Left hindlimb (tissue), 1 donor: ENCODE results near the gene MAN1B1.
"Not testable (repeated sequence)": the region's sequence is repeated elsewhere in the genome, so short reads cannot be mapped to it uniquely, and the experiment has no call there.

Experiments
- DNase-seq: peaks from one replicate; pipeline ENCODE4 v3.0.0-alpha.2; 2018

Gene MAN1B1

DNA sequence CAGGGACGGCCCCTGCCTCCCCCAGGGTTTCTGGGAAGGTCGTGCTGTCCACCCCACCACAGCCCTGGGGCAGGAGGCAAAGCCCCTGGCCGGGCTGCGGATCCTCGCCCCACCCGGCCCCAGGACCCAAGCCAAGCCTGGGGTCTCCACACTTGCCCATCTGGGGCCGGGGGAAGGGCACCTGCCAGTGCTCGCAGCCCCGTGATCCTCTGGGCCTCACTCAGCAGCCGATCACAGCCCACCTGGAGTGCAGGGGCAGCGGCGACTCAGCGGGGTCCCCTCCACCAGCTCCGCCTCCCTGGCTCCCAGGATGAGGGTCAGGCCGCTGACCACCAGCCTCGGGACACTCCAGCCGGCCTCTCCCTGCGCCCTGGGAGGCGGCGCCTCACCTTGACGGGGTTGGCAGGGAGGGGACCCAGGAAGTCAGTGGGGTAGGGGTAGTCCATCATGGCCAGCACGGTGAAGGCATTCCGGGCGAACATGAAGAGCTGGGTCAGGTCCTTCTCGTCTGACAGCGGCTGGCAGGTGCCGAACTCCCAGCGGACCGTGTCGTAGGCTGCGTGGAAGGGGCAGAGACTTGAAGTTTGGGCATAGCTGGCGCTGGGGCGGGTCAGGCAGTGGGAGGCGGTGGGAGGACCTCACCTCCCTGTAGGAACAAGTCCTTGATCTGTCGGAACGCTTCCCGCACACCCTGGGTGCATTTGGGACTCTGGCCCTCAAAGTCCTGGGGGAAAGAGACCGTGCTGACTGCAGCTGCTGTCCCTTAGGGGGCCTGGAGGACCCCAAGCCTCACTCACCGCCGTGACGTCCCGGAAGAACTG, 26.0 kb downstream of the MAN1B1 start:
- DNase-seq = no peak

DNA sequence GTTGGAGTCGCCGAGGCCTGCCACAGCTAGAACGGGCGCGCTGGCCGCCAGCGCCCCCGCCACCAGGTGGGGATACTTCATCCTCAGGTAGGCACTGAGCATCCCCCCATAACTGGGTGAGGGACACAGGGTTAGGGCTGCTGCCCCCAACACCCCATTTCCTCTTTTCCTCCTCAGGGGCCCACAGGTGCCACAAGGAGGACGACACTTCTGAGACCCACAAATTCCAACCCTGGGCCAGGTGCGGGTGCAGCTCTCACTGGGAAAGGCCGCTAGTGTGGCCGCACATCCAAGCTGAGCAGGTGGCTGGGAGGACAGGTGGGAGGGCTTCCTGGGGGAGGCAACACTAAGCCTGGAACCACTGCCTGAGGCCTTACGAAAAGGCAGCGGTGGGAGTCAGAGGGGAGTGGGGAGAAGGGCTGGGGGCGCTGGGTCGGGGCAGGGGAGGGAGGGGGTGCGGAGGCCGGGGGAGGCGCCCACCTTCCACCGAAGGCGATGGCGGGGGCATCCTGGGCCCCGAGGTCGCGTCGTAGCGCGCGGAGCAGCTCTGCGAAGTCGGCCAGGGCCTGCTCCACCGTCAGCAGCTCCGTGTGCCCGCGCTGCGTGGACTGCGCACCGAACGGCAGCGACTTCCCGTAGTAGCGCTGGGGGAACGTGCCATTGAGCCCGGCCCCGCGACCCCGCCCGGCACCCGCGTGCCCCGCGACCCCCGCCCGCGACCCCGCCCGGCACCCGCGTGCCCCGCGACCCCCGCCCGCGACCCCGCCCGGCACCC, 26.8 kb downstream of the MAN1B1 start:
- no peak for DNase-seq

DNA sequence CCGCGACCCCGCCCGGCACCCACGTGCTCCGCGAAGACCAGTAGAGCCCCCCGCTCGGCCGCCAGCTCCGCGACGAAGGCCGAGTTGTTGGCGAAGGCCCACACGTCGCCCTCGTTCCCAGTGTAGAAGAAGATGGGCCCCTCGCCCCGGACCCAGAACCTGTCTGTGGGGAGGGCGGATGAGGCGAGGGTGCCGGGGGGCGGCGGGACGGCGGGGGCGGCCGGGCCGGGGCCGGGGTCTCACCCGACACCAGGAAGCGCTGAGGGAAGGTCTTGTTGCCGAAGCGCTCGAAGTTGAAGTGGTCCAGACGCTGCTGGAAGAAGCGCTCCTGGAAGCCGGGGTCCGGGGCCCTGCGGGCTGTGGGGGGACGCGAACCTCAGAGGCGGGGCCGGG, 27.4 kb downstream of the MAN1B1 start:
- no peak for DNase-seq

GRCh38 chr9:137114613-137115393, 28.0 kb downstream of the MAN1B1 start, which contains the start of gene DPP7:
TSS of gene DPP7 (minus strand) at chr9:137114733. CDS start at chr9:137114713, 20 bp downstream.
- peak; percentile 62 for DNase-seq

DNA sequence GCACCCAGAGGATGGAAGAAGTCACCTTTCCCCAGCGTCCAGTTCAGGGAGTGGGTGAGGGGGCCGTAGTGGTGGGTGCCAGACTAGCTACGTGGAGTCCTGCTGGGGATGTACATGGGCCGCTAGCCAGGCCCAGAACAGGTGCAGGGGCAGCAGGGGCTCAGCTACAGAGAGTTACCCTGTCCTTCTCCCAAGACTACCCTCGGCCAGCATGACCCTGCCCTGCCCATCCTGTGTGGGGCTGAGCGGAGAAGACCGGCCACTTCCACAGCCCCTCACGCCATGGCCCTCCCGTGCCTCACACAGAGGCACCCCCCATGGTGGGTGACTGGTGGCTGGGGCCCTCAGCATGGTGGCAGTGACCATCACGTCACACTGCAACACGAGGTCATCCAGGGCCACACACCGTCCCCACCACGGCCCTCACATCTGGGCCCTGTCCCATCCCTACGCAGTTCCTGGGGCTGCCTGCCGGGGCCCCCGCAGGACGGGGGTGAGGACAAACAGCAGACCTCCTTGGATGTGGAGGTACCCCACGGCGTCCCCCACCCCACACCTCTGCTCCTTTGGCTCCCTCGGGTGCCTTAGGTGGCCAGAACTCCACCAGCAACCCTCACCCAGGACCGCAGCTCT, 28.7 kb downstream of the MAN1B1 start:
- DNase-seq = no peak

- DNase-seq = no peak
Measured at GRCh38 chr9:137116027-137116507, 29.3 kb downstream of the MAN1B1 start.

DNA sequence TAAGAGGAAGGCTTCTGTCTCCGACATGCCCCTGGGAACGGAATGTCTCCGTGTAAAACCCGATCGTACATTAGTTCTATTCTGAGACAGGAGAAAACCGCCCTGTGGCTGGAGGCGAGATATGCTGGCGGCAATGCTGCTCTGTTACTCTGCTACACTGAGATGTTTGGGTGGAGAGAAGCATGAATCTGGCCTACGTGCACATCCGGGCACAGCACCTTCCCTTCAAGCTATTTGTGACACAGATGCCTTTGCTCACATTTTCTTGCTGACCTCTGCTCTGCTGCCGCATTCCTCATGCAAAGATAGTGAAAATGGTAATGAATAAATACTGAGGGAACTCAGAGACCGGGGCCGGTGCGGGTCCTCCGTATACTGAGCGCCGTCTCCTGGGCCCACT, 29.9 kb downstream of the MAN1B1 start:
- DNase-seq = no peak

GRCh38 chr9:137117269-137117731, 30.5 kb downstream of the MAN1B1 start:
- no peak for DNase-seq

- DNase-seq = not testable (repeated sequence)
Measured at GRCh38 chr9:137118092-137118603, 31.4 kb downstream of the MAN1B1 start.

DNA sequence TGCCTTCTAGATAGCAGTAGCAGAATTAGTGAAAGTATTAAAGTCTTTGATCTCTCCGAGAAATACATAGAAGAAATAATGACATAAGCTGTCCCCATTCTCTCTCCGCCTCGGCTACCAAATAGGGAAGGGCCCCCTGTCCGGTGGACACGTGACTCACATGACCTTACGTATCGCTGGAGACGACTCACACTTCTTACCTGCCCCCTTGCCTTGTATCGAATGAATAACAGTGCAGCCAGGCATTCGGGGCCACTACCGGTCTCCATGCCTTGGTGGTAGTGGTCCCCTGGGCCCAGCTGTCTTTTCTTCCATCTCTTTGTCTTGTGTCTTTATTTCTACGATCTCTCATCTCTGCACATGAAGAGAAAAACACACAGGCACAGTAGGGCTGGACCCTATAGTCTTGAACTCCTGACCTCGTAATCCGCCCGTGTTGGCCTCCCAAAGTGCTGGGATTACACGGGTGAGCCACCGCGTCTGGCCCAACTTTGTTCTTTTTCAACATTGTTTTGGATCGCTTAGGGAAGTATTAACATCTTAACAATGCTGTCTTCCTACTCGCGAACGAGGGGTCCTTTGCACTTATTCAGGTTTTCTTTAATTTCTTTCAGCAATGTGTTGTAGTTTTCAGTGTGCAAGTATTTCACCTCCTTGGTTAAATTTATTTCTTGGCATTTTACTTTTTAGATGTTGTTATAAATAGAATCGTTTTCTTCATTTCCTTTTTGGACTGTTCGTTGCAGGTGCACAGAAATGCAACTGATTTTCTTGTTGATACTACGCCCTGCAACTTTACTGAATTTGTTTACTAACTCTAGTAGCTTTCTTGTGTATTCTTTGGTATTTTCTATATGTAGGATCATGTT, 35.4 kb downstream of the MAN1B1 start:
- peak; percentile 2 for DNase-seq

GRCh38 chr9:137122796-137123467, 36.1 kb downstream of the MAN1B1 start:
- DNase-seq = not testable (repeated sequence)

GRCh38 chr9:137123468-137123837, 36.7 kb downstream of the MAN1B1 start:
- no peak for DNase-seq

DNA sequence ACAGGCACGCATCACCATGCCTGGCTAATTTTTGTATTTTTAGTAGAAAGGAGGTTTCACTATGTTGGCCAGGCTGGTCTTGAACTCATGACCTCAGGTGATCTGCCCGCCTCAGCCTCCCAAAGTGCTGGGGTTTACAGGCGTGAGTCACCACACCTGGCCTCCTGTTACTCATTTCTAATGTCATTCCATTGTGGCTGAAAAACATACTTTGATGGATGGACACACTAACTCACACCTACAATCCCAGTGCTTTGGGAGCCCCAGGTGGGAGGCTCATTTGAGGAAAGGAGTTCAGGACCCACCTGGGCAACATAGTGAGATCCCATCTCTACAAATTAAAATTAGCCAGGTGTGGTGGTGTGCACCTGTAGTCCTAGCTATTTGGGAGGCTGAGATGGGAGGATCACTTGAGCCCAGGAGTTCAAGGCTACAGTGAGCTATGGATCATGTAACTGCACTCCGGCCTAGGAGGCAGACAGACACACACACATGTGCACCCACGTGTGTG, 37.2 kb downstream of the MAN1B1 start:
- DNase-seq = not testable (repeated sequence)

- no peak for DNase-seq
Measured at GRCh38 chr9:137126786-137127185, 40.0 kb downstream of the MAN1B1 start.

DNA sequence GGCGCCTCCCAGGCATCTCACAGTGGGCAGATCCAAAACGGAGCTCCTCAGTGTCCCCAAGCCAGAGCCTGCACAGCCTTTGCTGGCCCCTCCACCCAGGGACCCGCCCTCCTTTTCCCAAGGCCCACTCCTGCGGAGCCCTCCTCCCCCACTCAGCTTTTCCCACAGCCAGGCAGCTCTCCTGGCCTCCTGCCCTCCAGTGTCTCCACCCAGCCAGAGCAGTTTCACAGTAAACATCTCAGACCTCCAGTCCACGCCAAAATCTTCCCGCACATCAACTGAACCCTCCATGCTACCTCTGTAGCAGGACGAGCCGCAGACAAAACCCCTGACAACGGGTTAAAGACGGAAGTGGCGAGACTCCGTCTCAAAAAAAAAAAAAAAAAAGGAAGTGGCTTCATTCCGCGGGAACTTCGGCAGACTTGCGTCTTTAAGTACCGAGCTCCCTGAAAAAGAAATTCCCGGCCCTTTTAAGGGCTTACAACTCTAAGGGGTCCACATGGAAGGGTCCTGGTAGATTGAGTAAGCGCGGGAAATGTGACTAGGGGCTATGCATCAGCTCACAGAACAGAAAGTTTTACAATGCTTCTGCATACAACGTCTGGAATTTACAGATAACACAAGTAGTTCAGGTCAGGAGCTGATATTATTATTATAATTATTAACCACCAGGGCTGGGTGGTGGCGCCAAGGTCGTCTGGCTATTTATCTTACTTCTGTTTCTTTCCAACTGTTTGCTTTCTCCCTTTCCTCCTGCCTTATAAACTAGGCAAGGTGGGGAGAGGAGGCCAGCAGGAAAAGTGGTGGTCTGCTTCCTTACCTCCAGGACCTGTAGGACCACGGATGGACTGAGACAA, 40.7 kb downstream of the MAN1B1 start:
- DNase-seq = peak; percentile 23

GRCh38 chr9:137128158-137128861, 41.5 kb downstream of the MAN1B1 start:
- DNase-seq = no peak

DNA sequence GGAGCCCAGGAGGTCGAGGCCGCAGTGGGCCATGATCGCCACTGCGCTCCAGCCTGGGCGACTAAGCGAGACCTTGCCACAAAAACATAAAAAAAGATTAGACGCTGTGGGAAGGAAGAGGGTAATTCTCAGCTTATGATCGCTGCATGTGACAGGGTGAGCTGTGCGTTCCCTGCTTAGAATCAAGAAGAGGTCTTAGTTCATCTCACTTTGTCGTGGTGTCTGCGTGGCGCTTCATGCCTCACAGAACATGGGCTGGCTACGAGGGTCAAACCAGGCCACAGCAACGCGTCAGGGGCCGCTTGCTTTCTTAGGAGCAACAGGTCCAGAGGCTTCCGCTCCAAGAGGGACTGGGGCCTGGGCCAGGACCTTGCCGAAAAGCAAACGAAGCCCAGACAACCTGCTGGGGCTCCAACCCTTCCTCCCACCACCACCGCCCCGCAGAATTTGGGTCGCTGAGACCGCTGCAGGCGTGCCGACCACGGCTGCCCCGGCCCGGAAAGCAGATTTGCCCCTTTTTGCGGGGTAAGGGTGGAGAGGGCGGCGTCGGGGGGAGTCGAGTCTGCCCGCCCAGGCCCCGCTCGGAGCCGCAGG, 42.2 kb downstream of the MAN1B1 start:
- no peak for DNase-seq

DNA sequence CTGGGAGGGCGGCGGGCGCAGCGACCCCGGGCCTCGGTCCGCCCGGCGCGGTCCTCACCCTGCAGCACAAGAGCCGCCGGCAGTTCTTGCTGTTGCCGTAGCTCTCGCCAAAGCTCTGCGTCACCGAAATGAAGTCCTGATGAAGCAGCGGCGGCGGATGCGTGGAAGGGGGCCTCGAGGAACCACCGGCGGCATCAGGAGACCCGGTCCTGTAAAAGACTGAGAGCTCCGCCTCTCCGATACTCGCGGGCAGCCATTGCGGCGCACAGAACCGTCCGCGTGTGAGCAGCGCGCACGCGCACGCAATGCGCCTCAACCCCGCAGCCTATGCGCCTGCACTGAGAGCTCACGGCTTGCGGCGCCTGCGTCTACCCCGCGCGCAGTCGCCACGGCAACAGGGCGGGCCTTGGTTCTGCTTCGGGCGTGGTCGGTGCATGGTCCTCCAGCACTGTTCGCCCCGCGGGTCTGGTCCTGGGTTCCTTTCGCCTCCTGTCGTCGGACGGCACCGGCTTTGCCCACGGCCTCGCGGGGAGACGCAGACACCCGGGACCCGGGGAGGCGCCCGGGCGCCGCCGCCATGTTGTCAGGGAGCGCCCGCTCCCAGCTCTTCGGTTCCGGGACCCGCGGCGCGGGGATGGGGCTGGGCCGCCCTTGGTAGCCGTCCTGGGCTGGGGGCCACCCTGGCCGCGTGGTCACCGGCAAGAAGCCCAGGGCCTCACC, 42.8 kb downstream of the MAN1B1 start:
- DNase-seq = peak; percentile 90
